Measurements from ENCODE around the gene AGAP1.

AGAP1 gene

DNA sequence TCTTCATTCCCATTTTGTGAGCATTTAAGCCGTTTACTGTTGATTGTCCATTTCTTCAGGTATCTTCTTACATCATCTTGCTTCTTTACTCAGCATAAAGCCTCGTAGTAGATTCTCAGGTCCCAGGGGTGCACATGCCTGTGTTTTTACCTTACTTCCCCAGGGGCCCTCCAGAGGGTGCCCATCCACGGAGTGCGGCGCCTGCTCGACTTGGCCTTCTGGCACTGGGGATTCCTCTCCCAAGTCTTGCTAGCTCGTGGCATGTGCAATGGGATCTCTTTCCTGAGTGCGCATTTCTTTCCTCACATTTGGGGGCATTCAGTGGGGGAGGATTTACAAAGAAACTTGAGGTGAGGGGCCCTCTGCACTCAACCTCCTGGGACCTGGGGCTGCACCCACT is 148.1 kb downstream of the AGAP1 start:
- no peak for DNase-seq

DNA sequence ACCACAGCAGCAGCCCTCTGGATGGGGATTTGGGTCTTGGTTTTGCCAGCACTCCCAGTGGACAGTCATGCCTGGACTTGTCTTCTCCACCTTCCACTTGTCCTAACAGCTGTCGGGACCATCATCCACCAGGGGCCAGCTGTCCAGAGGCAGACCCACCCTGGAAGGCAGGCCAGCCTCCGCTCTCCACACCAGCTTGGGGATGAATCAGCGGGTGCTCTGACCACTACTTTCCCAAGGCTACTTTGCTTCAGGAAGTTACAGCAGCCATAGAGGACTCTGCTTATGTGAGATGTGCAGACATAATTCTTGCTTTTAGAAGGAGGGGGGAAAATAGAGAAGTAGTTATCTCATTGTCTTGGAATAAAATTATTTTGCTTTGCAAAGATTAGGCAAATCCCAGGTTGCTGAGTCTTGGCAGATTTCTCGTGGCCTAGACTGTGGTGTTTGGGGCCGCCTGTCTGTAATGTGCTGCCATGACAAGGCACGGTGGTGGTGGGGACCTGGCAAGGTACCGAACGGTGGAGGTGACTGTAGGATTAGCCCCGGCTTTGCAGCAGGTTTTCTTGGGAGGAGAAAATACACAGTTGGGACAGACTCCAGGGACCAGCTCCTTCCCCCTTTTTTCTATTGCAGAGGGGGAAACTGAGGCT is 148.7 kb downstream of the AGAP1 start:
- DNase-seq: no peak

DNA sequence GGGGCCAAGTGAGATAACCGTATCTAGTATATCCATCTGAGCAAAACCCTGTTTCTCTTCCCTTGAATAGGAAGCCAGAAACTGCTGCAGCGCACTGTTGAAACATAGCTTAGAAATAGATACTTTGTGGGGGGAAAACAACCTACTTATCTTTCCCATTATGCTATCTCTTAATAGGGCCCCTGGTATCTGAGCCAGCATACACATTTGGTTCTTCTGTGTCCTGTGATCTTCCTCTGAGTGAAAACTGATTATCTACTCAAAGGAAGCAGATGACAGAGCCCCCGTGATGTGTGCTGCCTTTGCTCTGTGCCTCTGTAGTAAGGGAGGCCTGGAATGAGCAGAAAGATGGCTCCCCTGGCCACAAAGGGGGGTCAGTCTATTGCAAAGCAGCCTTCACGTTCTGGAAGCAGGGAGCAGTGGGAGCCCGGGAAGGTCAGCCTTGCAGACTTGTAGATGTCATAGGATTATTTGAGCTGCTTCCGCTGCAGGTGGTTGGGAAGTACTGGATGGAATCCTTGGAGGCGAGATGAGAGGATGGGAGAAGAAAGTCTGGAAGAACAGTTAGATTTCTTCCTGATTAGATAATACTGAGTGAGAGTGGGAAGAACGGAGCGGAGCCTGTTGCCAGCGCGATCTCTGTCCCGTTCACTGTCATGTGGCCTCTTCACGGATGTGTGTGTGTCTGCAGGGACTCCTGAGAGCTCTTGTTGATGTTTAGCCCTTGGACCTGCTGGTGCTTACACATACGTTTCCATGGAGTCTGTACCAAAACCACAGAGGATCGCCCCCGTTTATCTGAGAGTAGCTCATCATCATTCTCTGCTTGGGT is 150.1 kb downstream of the AGAP1 start:
- no peak for DNase-seq

DNA sequence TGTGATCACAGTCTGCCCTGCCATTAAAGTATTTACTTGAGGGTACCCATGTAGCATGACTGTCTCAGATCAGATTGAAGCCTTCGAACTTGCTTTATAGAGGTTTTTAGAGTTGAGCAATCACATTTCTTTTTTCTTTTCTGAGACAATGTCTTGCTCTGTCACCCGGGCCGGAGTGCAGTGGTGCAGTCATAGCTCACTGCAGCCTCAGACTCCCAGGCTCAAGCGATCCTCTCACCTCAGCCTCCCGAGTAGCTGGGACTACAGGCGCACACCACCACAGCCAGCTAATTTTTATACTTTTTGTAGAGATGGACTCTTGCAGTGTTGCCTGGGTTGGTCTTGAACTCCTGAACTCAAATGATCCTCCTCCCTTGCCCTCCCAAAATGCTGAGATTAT is 153.4 kb downstream of the AGAP1 start:
- no peak for DNase-seq

DNA sequence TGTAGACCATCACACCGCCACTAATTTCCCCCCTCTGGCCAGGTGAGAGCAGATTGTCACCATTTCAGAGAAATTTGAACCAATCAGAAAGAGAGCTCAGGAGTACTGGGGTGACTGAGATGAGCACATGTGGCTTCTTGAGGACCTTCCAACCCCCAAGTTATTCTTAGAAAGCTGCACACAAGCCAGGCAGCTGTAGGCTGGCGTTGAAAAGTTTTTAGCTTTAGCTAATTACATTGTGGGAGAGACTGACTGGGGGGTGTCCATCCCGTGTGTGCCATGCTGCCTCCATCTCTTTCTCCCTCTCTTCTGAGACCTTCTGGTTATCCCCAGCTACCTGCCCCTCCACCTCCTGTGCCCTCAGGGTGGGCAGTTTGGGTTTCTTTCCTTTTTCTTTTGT is 154.0 kb downstream of the AGAP1 start:
- no peak for DNase-seq

DNA sequence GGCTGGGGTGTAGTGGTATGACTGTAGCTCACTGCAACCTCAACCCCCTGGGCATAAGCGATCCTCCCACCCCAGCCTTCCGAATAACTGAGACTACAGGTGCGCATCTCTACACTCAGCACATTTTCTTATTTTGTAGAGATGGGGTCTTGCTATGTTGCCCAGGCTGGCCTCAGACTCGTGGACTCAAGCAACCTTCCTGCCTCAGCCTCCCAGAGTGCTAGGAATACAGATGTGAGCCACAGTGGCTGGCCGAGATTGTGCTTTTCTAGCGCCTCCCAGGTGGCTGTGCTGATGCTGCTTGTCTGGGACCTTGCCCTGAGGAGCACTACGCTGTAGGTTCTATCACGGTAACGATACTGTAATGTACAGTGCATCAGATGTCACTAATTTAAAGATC is 155.6 kb downstream of the AGAP1 start:
- DNase-seq: no peak

DNA sequence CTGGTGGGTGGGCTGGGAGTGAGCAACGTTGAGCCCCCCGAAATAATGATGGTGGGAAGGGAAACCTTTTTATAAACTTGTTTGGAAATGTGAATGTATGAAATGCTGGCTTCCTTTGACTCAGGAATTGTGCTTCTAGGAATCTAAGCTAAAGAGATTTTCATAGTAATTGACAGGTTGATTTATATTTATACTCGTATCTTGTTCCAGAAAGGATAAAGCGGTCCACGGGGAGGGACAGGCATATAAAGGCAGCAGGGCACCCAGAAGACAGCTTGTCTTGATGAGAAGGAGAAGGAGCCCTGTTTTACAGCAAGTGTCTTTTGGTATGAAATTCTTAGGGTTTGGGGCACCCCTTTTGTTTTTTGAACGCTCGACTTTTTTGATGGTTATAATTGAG is 157.8 kb downstream of the AGAP1 start:
- no peak for DNase-seq

DNA sequence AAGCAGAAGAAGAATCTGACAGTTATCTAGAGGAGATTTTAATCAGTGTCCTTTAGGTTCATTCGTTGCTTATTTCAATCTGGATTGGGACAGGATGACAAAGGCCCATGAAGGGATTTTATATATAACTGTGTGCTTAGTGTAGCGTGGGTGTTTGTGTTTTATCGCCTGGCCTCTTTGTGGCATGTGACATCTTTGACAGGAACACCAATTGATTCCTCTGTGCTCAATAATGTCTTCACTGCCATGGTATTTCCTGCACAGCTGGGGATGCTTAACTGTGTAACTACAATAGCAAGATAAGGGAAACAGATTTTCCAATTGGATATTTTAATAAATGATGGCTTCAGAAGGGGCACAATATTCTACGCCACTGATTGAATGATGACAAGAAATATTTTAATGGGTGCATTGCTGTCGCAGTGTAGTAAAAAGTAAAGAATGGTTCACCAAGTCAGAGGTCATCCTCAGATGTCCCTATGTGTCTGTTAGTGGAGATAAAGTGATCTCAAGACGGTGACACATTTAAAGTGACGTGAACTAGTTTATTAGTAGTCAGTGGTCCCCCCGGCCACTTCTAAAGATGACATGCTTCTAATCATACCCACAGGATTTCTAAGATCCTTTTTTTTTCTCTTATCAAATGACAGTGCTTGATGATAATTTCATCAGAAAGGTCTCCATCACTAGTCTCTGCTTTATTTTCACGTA is 160.4 kb downstream of the AGAP1 start:
- no peak for DNase-seq

DNA sequence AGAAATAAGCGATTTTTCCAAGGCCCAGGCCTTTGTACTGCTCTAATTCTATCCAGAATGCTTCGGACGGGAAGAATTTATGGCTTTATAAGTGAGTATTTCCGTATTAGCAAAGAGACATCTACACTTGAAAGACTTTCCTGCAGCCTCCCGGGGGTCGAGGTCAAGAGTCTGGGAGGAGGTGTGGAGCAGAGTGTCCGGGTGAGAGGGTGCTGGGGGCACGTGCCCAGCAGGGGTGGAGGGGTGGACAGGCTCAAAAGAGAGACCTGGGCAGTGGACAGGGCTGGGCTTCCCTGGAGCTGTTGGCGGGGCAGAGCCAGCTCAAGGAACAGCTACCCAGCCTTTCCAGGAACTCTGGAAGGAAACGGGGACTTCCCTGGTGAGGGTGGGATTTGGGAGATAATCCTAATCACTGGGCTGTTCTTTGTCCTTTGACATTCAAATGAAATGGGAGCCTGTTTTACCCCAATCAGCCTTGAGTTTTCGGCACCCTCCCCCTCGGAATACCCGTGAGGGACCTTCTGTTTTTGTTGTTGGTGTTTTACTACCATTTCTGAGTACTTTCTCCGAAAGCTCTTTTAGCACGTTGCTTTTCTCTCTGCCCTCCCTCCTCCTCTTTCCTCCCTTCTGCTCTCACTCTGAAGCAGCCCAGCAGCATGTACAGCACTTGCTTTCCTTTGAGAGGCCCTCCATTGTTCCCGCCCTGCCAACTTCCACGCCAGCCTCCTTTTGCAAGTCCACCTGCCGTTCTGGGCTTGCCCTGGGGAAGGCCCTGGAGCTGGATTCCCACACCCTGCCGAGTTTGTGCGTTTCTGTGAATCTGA is 164.7 kb downstream of the AGAP1 start:
- no peak for DNase-seq

DNA sequence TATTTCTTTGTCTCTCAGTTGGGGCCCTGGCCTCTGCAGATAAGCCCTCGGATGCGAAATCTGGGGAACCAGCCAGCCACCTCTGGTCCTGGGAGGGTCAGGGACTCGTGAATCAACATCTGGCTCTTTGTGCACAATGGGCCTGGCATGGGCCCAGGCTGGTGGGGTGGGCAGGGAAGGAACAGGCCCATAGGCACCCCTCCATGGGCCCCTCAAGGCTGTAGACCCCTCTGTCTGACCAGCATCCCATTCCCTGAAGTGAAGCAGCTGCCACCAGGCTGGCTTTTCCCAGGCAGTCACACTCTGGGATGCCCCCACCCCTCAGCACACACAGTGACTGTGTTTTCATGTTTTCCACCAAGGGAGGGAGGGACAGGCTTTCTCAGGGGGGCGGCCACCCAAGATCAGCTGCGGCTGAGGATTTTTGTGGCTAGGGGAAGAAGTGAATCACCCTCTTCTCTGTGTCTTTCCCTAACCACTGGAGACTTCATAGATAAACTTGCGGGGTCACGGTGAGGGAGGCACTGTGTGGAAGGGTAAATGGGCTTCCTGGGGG is 166.0 kb downstream of the AGAP1 start:
- no peak for DNase-seq

DNA sequence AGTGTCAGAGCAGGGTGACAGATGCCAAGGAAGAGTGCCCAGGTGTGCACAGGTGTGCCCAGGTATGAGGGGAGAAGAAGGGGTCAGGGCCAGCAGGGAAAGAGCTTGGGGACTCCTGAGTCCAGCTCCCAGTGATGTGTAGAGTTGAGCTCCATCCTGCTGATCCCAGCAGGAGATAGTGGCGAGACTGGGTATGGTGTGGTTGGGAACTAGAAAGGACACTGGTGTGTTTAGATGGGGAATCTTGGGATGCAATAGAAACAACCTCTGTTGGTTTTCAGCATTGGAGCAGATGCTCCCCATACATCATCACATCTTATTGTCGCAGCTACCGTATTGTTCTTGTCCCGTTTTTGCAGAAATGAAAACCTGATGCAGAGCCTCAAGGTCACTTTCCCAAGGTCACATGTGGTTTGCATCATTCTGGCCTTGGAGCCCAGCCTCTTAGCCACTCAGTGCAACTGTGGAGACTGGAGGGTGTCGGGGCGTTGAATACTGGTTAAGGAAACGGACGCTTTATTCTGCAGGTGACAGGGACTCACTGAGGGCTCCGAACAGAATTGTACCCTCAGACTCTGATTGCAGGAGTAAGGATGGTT is 166.7 kb downstream of the AGAP1 start:
- DNase-seq: no peak

DNA sequence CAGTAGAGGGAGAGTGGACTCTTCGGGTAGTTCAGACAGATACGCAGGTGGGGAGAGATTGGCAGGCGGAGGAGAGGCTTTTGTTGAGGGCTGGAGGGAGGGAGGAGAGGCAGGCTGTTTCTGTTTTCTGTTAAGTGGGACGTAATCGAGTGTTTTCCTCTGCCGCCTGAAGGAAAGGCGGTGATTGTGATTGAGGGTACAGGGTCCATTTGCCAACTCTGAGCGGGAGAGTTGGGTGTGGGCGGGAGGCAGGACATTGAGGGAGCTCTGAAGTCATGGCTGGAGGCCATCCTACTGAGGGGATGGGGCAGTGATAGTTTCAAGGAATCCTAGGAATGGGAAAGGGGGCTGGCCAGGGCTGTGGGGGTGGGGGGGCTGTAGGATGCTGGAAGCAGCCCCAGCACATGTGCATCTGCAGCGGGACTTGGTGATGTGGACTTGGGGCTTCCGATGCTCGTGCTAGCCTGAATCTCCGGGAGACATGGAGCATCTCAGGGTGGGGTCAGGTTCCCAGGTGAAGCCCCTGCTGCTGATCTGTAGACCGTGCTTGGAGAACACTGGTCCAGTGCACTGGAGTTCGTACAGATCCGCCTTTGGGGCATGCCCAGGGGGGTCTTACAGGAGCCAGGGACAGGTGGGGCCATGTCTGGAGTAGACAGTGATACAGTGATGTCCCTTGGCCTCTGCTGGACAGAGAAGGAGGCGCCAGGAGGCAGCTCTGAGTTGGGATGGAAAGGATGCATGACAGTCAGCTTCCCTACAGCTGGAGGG is 167.5 kb downstream of the AGAP1 start:
- DNase-seq: no peak

DNA sequence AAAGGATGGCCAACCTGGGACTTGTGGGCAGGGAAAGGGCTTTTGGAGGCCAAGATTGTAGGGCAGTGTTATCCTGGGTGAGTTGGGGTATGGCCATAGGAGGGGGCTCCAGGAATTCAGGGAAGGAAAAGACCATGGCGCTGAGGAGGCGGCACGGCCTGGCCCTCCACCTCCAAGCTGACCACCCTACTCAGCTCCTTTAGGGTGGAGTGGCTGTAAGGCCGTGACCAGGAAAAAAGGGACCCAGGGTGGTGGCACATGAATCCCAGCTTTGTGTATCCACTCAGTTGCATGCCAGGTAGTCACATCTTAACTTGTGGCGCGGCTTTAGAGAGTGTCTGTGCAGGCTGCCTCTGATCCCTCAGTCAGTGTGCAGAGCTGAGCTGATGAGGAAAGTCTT is 168.1 kb downstream of the AGAP1 start:
- DNase-seq: no peak

DNA sequence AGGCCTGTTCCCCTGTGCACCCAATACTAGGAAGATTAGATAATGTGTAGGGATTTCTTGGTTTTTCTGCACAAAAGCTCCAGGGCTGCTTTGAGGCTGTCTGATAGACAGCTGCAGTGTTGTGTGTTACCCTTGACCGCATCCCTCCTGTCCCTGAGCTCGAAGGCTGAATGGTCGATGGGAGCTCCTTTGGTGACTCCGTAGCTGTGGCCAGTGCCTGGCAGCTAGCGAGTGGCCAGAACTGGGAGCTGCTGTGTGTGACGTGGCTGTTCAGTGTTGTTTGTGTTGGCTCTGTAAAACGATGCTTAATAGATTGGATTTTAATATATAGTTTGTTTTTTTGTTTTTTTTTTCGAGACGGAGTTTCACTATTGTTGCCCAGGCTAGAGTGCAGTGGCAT is 170.0 kb downstream of the AGAP1 start:
- DNase-seq: no peak

DNA sequence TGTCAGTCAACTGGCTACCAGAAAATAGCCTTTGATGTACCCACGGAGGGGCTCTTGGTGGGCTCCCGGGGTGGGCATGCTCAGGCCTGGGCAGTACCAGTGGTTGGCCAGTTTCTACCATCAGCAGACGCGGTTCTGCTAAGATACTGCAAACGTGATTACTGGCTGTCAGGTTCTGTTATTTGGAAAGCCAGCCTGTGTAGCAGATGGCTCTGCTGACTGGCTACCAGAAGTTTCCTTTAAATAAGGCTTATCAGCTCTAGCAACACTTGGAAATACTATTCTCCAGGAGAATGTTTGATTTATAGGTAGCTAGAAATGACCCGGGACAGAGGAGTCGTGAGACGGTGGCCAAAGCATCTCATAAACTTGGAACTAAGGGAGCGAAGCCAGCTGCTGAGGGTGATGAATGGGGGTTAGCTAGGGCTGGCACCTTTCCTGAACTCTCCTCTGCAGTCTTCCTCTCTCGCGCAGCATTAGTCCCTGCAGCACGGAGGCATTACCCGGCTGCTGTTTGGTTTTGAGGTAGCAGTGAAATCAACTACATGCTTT is 171.9 kb downstream of the AGAP1 start:
- no peak for DNase-seq

DNA sequence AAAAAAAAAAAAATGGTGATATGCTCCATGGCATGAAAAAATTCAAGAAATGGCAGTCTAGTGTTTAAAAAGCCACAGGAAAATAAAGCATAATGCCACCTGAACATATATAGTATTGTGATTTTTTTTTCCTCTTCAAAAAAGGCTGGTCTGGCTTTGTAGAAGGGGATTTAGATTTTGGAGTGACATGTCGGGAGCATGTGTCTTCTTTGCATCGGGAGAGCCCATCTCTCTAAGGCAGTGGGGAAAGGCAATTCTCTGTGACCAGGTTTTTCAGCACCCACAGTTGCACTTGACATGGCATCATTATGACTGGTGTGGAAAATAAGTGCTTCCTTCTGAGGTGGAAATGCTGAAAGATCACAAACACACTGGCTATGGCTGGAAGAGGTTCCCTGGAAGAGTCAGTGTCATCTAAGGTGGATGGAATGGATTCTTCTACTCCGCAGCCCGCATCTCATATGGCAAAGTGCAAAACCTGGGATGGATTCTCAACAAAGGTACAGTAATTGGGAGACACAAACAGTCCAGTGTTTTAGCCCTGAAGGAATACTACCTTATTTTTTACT is 172.5 kb downstream of the AGAP1 start:
- peak; percentile 86 for DNase-seq

DNA sequence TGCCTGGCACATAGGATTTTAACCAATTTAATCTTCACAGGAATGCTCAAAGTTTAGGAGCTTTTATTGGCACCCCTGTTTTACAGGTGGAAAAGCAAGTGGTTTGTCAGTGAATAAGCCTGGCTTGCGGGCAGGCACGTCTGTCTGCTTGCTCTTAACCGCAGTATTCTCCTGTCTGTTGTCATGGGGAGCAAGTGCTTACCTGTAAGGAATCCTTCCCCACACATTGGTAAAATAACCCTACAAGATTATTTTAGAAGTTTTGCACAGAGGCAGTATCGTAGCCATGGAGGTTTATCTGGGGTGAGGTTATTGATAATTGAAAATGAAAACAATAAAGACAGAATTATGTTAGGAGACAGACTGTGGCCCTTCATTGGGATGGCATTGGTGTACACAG is 174.9 kb downstream of the AGAP1 start:
- DNase-seq: no peak

DNA sequence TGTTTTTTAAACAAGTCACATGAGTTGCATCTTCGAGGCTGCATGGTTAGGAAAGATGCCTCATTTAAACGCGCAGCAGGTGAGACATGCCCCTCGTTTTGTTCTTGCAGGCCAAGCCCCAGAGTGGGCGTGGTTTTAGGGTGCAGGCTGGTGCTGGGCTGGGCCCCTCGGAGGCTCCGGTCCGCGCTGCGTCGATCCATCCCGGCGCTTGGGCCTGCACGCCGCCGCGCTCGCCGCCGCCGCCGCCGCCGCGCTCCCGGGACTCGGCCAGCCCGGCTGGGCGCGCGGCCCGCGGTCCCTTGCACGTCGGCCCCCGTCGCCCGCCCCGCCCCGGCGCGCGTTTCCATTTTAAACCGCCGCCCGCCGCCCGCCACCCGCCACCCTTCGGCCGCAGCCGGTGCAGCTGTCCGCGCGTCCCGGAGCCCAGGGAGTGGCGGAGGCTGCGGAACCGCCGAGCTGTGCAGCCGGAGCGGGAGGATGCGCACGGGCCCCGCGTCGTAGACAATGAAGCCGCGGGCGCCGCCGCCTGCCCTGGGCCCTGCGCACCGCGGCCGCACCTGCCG is 175.5 kb downstream of the AGAP1 start:
- no peak for DNase-seq

DNA sequence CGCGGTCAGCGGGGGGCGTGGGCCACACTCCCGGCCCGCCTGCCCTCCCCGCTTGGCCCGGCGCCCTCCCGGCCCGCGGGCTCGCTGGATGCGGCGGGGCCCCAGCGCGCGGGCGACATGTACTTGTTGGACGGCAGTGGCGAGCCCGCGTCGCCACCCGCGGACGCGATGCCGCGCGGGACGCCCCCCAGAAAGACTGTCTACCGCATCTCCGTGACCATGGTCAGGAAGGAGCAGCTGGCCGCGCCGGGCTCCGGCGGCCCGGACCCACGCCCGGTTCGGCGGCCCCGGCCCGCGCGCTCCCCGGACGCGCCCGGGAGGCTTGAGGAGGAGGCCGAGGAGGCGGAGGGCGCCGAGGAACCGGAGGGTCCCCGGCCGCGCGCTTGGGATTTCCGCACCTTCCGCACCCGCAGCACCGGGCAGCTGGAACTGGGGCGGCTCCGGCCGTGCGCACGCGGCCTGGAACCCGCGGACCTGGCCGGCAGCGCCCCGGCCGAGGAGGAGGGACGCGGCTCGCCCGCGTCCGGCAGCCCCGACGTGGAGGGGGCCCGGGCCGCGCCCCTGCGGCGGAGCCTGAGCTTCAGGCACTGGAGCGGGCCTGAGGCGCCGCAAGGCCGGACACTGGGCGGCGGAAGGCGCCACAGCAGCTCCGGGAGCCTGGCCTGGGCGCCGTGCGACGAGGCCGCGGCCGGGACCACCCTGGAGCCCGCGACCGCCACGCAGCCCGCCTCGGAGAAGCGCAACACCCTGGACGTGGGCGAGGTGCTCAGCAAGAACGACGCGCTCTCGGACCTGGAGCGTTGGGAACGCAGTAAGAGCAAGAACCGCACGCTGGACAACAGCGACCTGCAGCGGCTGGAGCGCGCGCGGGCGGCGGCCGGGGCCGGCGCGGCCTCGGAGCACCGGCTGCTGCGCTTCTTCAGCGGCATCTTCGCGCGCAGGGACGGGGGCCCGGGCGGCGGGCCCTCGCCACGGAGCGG is 176.4 kb downstream of the AGAP1 start:
- DNase-seq: no peak

Data from NCI-H1417 treated with DMSO at 0.1 percent for 48 hours (cell line).